Measurements from ENCODE around the gene HIP1R.

Gene HIP1R

GRCh38 chr12:122856999-122857671 is 21.9 kb downstream of the HIP1R start:
- intact Hi-C loops (cut with DNase I), result no loop called here
- DNase-seq, result peak in 3 of 10 donors; percentile 55 to 92 (median 71)

GRCh38 chr12:122858171-122858570 is 22.9 kb downstream of the HIP1R start:
- intact Hi-C loops (cut with DNase I), result no loop called here

GRCh38 chr12:122858591-122859302 is 23.5 kb downstream of the HIP1R start:
- intact Hi-C loops (cut with DNase I), result no loop called here
- peak in 1 of 10 donors; percentile 56 for DNase-seq

More at GRCh38 chr12:122858171-122858570, 22.9 kb downstream of the HIP1R start:
- peak in 3 of 10 donors; percentile 9 to 78 (median 66) for DNase-seq

GRCh38 chr12:122859303-122860039 is 24.2 kb downstream of the HIP1R start:
- DNase-seq, result peak in 4 of 10 donors; percentile 14 to 78 (median 66)
- intact Hi-C loops (cut with DNase I), result loop anchor here (5.0 to 10.0 kb wide), 3 partner anchors 65 to 375 kb away; partner anchors contain the start of genes MPHOSPH9 and MTRFR

GRCh38 chr12:122860040-122860853 is 25.0 kb downstream of the HIP1R start:
- intact Hi-C loops (cut with DNase I), result loop anchor here (5.0 to 10.0 kb wide), 3 partner anchors 65 to 375 kb away; partner anchors contain the start of genes MPHOSPH9 and MTRFR
- DNase-seq, result peak; percentile 80 to 98 (median 91)

GRCh38 chr12:122860854-122861586 is 25.8 kb downstream of the HIP1R start:
- DNase-seq, result peak in 3 of 10 donors; percentile 16 to 79 (median 74)
- intact Hi-C loops (cut with DNase I), result loop anchor here (5.0 to 10.0 kb wide), 3 partner anchors 66 to 374 kb away; partner anchors contain the start of genes MPHOSPH9 and MTRFR

GRCh38 chr12:122861587-122861970 is 26.3 kb downstream of the HIP1R start:
- intact Hi-C loops (cut with DNase I), result loop anchor here (5.0 to 10.0 kb wide), 3 partner anchors 67 to 373 kb away; partner anchors contain the start of genes MPHOSPH9 and MTRFR
- DNase-seq, result peak in 3 of 10 donors; percentile 14 to 67 (median 66)

GRCh38 chr12:122862110-122862634 is 26.9 kb downstream of the HIP1R start:
- DNase-seq, result peak in 4 of 10 donors; percentile 7 to 86 (median 42)
- intact Hi-C loops (cut with DNase I), result loop anchor here (5.0 to 10.0 kb wide), 3 partner anchors 67 to 373 kb away; partner anchors contain the start of genes MPHOSPH9 and MTRFR

GRCh38 chr12:122862872-122863701 is 27.8 kb downstream of the HIP1R start:
- intact Hi-C loops (cut with DNase I), result loop anchor here (5.0 to 10.0 kb wide), 3 partner anchors 68 to 372 kb away; partner anchors contain the start of genes MPHOSPH9 and MTRFR
- peak in 4 of 10 donors; percentile 12 to 85 (median 46) for DNase-seq

- intact Hi-C loops (cut with DNase I), result loop anchor here (5.0 to 10.0 kb wide), 3 partner anchors 70 to 370 kb away; partner anchors contain the start of genes MPHOSPH9 and MTRFR
These were observed 29.6 kb downstream of the HIP1R start for GRCh38 chr12:122864894-122865253.

GRCh38 chr12:122865268-122866231 is 30.3 kb downstream of the HIP1R start:
- peak in 5 of 10 donors; percentile 42 to 94 (median 88) for DNase-seq
- intact Hi-C loops (cut with DNase I), result loop anchor here (10.0 kb wide), 2 partner anchors 71 to 369 kb away; partner anchors contain the start of genes MPHOSPH9 and MTRFR

More at GRCh38 chr12:122864894-122865253, 29.6 kb downstream of the HIP1R start:
- DNase-seq, result no peak

GRCh38 chr12:122866379-122866778 is 31.1 kb downstream of the HIP1R start:
- DNase-seq, result peak in 5 of 10 donors; percentile 23 to 84 (median 82)
- intact Hi-C loops (cut with DNase I), result loop anchor here (10.0 kb wide), 2 partner anchors 72 to 368 kb away; partner anchors contain the start of genes MPHOSPH9 and MTRFR

GRCh38 chr12:122866950-122867607 is 31.8 kb downstream of the HIP1R start:
- intact Hi-C loops (cut with DNase I), result loop anchor here (10.0 kb wide), 2 partner anchors 72 to 368 kb away; partner anchors contain the start of genes MPHOSPH9 and MTRFR
- peak in 5 of 10 donors; percentile 6 to 84 (median 66) for DNase-seq

GRCh38 chr12:122867691-122868461 is 32.6 kb downstream of the HIP1R start:
- intact Hi-C loops (cut with DNase I), result loop anchor here (10.0 kb wide), 2 partner anchors 73 to 367 kb away; partner anchors contain the start of genes MPHOSPH9 and MTRFR
- peak in 4 of 10 donors; percentile 41 to 89 (median 79) for DNase-seq
